Measurements from ENCODE around the gene FANCM. TPM values are rescaled to one million over a fixed set of nuclear protein-coding genes. Genes with fewer than 3 reads are reported as not detected.
A peak's percentile ranks its signal among the peaks of the same experiment; 100 is the strongest.

FANCM gene
- total and polyA plus RNA-seq, 2 experiments from 2014 or later: 19.6 to 21.1 TPM

DNA sequence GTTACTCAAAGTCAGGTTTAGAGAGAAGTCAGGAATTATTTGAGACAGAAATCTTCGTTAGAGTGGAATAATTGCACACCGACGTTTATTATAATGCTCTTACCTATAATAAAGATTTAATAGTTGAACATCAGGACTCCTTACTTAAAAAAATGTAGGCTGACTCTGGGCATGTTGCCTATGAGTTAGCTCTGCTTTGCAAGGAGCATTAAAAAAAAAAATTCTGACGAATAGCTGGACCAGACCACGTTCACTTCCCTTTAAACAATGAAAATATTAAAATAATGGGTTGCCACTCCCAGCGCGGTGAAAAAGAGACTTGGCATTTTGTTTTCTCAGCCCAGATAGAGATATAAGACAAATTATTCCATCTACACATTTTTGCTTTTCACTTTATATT, 574 bp upstream of the FANCM start:
- Histone ChIP-seq H3K36me3 (ENCODE audit: insufficient read depth) (no peaks in the 10 kb centered on the region), H3K27me3 (ENCODE audit: insufficient read depth) (no peaks in the 10 kb centered on the region), H3K27ac (ENCODE audit: low read depth) (peak overlapping the region; percentile 81), H4K20me1 (replicated peaks; ENCODE audit: insufficient read depth) (peaks cover 14% of the 10 kb centered on the region; the same call in 1 of the 2 replicates), H3K4me3 (peak overlapping the region; percentile 91), H3K4me1 (ENCODE audit: insufficient read depth) (peaks cover 19% of the 10 kb centered on the region; the same call in 1 of the 2 replicates), H2AFZ (peak overlapping the region; percentile 34), H3K9me2 (ENCODE audit: insufficient read depth) (no peaks in the 10 kb centered on the region), H3K4me2 (peak overlapping the region; percentile 78), H3F3A (replicated peaks; ENCODE audit: low read depth) (no peaks in the 10 kb centered on the region), H3K79me2 (replicated peaks; ENCODE audit: insufficient read depth) (peaks cover 78% of the 10 kb centered on the region)
- peak overlapping the region; percentile 97 for H3K4me3 Mint-ChIP-seq
- DNase-seq (ENCODE audit: low spot score): no peak
- peaks cover 9% of the 10 kb centered on the region for H3K27me3 Mint-ChIP-seq (ENCODE audit: insufficient read depth, low read depth, poor library complexity)
- no peak for ATAC-seq
- peak overlapping the region; percentile 98 for H3K27ac Mint-ChIP-seq
- no peaks in the 10 kb centered on the region; the same call in 2 of the 3 replicates for H3K36me3 Mint-ChIP-seq (ENCODE audit: low read depth)
- peaks cover 12% of the 10 kb centered on the region; the same call in 2 of the 3 replicates for H3K4me1 Mint-ChIP-seq
- H3K9me3 Mint-ChIP-seq: no peaks in the 10 kb centered on the region
- TF ChIP-seq STAT1 (IDR thresholded peaks at IDR 0.05; ENCODE audit: unreplicated experiment) (no peak), ZNF331 (CRISPR knock-in tag; IDR thresholded peaks at IDR 0.05; ENCODE audit: low read depth) (no peak)
- TF ChIP-seq, protein P1, sequence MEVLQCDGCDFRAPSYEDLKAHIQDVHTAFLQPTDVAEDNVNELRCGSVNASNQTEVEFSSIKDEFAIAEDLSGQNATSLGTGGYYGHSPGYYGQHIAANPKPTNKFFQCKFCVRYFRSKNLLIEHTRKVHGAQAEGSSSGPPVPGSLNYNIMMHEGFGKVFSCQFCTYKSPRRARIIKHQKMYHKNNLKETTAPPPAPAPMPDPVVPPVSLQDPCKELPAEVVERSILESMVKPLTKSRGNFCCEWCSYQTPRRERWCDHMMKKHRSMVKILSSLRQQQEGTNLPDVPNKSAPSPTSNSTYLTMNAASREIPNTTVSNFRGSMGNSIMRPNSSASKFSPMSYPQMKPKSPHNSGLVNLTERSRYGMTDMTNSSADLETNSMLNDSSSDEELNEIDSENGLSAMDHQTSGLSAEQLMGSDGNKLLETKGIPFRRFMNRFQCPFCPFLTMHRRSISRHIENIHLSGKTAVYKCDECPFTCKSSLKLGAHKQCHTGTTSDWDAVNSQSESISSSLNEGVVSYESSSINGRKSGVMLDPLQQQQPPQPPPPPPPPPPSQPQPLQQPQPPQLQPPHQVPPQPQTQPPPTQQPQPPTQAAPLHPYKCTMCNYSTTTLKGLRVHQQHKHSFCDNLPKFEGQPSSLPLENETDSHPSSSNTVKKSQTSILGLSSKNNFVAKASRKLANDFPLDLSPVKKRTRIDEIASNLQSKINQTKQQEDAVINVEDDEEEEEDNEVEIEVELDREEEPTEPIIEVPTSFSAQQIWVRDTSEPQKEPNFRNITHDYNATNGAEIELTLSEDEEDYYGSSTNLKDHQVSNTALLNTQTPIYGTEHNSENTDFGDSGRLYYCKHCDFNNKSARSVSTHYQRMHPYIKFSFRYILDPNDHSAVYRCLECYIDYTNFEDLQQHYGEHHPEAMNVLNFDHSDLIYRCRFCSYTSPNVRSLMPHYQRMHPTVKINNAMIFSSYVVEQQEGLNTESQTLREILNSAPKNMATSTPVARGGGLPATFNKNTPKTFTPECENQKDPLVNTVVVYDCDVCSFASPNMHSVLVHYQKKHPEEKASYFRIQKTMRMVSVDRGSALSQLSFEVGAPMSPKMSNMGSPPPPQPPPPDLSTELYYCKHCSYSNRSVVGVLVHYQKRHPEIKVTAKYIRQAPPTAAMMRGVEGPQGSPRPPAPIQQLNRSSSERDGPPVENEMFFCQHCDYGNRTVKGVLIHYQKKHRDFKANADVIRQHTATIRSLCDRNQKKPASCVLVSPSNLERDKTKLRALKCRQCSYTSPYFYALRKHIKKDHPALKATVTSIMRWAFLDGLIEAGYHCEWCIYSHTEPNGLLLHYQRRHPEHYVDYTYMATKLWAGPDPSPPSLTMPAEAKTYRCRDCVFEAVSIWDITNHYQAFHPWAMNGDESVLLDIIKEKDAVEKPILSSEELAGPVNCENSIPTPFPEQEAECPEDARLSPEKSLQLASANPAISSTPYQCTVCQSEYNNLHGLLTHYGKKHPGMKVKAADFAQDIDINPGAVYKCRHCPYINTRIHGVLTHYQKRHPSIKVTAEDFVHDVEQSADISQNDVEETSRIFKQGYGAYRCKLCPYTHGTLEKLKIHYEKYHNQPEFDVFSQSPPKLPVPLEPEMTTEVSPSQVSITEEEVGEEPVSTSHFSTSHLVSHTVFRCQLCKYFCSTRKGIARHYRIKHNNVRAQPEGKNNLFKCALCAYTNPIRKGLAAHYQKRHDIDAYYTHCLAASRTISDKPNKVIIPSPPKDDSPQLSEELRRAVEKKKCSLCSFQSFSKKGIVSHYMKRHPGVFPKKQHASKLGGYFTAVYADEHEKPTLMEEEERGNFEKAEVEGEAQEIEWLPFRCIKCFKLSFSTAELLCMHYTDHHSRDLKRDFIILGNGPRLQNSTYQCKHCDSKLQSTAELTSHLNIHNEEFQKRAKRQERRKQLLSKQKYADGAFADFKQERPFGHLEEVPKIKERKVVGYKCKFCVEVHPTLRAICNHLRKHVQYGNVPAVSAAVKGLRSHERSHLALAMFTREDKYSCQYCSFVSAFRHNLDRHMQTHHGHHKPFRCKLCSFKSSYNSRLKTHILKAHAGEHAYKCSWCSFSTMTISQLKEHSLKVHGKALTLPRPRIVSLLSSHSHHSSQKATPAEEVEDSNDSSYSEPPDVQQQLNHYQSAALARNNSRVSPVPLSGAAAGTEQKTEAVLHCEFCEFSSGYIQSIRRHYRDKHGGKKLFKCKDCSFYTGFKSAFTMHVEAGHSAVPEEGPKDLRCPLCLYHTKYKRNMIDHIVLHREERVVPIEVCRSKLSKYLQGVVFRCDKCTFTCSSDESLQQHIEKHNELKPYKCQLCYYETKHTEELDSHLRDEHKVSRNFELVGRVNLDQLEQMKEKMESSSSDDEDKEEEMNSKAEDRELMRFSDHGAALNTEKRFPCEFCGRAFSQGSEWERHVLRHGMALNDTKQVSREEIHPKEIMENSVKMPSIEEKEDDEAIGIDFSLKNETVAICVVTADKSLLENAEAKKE (CRISPR knock-in tag; IDR thresholded peaks at IDR 0.05): no peak
- TF ChIP-seq, protein P2, sequence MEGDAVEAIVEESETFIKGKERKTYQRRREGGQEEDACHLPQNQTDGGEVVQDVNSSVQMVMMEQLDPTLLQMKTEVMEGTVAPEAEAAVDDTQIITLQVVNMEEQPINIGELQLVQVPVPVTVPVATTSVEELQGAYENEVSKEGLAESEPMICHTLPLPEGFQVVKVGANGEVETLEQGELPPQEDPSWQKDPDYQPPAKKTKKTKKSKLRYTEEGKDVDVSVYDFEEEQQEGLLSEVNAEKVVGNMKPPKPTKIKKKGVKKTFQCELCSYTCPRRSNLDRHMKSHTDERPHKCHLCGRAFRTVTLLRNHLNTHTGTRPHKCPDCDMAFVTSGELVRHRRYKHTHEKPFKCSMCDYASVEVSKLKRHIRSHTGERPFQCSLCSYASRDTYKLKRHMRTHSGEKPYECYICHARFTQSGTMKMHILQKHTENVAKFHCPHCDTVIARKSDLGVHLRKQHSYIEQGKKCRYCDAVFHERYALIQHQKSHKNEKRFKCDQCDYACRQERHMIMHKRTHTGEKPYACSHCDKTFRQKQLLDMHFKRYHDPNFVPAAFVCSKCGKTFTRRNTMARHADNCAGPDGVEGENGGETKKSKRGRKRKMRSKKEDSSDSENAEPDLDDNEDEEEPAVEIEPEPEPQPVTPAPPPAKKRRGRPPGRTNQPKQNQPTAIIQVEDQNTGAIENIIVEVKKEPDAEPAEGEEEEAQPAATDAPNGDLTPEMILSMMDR (conservative IDR thresholded peaks at IDR 0.05; ENCODE audit: low read depth in 2 of 2): no peak

All from GM23338 (cell line).